Activated T-helper 1 cell treated with Interleukin-2 at 50 U/mL for 16 hours (primary cell): ENCODE results near the gene SEC22A.

Experiments
- DNase-seq: peaks from one replicate; pipeline ENCODE4 v3.0.0-alpha.2; 2020; ENCODE audit warnings: low read depth

SEC22A gene, protein sequence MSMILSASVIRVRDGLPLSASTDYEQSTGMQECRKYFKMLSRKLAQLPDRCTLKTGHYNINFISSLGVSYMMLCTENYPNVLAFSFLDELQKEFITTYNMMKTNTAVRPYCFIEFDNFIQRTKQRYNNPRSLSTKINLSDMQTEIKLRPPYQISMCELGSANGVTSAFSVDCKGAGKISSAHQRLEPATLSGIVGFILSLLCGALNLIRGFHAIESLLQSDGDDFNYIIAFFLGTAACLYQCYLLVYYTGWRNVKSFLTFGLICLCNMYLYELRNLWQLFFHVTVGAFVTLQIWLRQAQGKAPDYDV

DNA sequence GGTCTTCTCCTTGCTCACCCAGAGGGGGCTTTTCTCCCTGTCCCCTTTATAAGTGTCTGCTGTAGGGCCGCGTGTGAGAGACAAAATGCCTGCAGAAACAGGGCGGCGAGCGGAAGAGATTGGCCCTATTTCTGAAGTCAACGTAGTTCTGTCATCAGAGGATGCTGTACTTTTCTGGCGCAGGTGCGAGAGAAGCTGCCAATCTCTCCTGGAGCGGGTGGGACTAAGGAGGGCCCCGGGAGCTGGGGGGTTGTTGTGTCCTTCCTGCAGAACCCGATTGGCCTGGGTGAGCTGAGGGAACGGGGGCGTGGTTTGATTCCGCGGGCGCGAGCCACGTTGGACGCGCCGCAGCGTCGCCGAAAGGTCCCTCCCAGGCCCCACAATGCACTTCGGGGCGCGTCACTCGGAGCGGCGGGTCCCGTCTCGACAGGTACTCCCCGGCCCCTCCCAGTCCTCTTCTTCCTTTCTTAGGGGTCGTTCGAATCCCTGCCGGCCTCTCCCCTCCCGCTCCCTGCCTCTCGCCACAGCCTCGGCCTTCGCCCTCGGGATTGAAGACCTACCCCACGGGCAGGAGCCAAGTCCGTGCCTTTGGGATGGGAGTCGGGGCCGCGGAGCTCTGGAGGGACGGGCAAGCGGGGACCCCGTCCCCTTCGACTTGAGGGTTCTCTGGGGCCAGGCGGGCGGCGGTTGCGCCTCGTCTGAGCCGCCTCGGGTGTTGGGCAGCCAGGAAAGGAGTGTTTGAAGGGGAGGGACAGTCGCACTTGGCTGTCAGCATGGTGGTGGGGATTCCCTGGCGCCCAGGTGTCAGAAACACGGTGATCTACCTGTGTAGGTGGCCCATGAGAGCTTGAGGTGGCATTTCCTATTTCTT lies at the start of gene SEC22A:
Gene SEC22A (plus strand): TSS at position 387 of the 871 bp plus-strand sequence. CDS start 7,275 bp downstream, outside the sequence.
- DNase-seq: peak; percentile 90

DNA sequence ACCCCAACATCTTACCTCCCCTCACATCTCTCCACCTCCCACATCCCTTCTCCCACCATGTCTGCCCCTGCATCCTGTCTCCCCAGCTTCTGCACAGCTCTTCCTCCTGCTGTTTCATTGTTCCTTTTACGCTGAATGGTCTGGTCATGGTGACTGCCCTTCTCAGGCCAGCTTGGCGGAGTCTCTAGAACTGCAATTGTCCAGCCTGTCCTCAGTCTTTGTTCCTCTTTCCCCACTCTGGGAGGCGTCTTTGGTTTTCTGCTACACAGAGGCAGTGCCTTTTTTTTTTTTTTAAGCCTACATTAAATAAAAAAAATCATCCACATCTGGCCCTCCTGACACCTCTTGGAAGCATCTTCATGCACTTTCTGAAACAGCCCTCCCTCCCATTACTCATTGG lies 49.1 kb upstream of the SEC22A start:
- DNase-seq: no peak

DNA sequence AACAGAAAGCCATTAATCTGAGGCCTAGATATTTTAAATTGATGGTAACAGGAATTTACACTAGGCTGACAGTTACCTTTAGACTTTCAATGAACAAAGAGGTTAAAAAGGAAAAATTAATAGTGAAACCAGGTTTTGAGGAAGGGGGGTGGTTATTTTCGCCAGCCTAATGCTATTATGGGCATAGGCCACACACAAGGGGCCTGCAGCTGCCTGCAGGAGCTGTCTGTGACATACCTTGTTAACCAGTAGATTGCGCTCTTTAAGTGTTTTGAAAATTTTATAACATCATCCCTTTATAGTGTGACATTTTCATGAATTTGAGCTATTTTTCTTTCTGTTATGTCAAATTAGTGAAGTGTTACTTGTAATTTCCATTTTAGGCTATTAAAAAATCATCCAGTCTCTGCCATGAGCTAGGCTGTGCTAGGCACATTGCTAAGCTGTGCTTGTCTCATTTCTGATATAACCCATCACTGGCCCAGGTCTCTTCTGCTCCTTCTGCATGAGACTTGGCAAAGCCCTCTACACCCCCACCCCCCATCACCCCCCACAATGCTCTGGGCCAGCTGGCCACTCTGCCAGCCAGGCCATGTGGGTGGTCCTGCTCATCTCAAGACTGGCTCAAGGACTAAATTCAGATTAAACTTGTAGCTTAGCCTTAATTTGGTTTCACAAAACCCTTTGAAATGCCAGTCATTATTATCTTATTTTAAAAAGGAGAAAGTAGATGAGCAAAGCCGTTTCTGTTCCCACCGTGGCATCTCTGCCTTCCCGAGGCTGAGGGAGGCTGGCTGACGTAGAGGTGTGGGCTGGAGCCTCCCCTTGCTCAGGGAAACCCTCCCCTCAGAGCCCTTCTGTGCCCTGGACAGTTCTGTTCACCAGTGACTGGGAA lies 48.4 kb upstream of the SEC22A start:
- no peak for DNase-seq

DNA sequence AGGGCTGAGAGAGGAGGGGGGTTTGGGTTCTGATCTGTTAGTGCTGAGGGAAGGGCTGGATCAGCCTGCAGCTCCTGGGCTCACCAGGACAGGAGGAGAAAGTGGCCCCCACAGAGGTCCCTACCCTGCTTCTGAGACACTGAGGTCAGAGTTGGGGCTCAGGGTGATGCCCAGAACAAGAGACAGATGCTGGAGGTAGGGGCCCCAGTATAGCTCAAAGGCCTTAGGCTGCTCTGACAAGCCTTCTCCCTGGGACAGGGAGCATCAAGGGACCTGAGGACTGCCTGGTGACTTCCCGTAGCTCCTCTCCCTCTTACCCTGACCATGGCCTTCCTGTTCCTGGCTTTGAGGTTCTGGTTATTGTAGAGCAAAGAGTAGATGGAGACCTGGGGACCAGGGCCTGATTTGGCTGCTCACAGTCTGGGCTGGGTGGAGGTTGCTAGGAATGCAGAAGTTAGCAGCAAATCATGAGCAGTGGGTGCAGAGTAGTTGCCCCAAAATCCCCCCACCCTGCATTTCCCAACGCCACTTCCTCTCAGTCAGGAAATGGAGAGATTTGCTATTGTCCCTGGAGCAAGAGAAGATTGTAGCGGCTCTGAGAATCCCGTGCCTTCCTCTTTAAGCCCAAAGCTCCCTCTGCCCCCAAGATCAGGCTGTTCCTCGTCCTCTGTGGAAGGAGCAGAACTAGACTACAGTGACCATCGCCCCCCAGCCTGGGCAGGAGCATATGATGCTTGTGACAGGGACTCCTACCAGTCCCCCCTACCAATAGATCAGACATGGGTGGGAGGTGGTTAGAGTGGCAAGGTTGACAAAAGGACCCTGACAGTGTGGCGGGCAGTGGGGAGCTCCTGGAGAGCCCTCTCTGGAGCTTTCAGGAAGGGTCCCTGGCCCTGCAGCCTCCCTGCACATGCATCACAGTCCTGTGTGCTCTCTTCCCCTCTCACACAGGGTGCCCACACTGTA lies 47.4 kb upstream of the SEC22A start:
- DNase-seq: no peak

DNA sequence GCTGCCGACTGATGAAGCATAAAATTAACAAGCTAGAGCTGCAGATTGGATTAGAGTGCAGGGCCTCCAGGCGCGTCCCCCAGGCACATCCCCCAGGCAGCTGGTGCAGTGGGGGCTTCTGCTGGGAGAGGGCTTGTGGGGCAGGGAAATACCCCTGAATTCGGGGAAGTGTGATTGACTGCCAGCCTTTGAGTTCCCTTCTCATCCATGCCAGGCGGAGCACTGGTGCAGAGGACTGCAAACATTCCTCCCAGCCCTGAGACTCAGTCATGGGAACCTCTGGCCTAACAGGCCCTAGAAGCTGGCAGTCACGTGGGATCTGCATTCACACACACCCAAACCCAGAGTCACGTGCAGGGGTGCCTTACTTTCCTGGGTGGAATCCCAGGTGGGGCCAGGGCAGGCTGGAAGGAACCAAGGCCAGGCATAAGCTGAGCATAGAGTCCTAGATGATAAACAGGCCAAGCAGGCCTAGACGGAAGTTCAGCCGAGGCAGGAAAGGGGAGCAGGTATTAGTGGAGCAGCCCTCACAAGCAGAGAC lies 46.2 kb upstream of the SEC22A start:
- no peak for DNase-seq

DNA sequence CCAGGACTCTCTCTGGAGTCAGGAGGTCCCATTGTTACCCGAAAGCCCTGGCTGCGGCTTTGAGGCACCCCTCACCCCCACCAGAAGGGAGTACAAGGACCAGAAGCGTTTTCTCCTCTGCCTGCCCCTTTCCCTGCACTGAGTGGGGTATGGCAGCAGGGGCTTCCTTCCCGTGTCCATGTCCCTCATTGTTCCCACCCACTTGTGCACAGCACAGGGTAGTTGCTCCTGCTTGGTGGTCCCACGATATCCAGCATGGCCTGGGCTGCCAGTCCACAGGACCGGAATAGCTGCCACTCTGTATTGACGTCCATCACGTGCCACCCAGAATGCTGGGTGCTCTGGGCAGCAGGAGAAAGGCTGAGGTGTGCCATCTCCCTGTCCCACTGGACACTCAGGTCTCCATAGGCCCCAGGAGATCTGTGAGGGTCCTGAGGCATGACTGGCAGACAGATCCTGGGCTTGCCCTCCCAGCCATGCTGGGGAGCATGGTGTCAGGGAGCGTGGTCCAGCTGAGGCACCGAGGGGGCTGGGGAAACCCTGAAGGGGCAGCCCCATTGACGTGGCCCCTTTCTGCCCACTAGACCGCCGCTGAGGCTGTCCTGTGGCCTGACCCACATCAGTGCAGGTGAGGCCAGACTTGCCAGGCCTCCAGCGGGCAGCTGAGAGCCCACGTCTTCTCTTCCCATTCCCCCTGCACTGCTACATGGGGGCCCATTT lies 45.3 kb upstream of the SEC22A start:
- no peak for DNase-seq

DNA sequence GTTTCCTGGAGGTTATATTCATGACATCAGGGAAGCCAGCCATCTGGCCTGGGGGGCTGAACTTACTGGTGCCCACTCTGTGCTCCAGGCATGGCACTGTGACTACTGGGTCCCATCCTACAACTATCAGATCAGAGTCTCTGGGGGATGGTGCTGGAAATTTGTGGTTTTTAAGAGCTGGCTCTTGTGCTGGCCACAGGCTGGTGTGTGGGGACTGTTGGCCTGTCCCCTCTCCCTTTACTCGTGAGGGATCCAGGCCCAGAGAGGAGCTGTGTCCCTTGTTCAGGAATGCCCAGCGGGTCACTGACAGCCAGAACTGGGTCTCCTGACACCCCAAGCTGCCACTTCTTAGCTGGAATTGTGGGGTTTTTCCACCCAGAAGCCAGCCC lies 44.5 kb upstream of the SEC22A start:
- no peak for DNase-seq

DNA sequence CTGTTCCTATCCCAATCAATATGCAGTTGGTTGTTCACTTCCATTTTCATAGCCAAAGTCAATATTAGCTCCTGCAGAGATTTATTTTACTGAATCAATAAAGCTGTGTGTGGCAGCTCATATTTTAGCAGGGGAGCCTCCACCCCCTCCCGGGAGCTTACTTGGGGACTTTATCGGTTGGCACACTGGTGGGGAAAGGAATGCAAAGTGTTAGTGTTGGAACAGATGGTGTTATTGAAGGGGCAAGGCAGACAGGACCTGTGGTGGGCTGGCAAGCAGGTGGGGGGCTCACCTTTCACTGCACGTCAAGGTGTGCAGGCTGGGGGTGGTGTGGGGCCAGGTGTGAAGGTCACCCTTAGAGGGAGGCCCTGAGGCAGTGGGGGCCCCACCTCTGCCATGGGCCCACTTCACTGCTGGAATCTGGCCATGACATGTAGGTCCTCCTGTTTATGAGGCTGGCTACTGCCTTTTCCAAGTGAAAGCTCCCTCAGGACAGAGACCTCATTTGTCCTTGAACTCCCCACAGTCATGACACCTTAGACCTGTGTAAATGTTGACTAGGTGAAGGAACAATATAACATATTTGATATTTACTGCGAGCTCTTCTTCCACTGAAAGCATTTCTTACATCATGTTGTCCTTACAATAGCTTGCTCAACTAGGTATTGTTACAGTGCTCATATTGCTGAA lies 44.0 kb upstream of the SEC22A start:
- no peak for DNase-seq

DNA sequence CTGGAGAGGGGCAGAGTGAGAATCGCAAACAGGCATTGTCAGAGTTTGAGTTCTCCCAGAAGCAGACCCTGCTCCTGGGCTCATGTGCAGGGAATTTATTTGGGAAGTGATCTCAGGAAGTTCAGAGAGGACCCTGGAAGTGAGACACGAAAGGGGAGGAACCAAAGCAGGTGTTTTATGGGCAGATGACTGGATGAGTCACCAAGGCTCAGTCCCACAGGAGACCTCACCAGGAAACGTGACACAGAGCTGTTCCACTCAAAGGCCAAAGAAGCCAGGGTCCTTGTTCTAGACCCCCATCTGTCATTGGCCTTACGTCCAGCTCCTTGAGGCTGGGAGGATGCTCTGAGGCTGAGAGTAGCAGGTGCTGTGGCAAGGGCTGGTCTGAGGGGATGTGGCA lies 43.4 kb upstream of the SEC22A start:
- DNase-seq: no peak

DNA sequence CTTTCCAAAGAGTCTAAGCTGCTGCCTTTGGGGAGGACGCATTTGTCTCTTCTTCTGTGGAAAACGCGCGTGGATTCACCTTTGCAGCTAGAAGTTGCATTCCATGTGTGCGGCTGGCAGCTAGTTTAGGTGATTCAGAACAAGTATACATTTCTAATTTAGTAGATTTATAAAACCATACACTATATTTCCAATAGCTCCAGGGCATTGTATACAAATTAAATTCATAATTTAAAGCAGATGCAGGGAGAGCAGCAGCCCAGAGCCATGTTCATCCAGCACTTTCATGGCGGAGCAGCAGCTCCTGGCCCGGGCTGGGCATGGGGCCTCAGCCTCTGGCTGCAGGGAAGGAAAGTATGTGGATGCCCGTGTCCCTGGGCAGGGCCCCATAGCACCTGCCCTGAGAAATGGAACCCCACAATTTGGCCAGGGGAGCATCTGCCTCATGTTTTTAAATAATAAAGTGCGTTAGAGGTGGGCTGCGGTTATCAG lies 42.8 kb upstream of the SEC22A start:
- no peak for DNase-seq

DNA sequence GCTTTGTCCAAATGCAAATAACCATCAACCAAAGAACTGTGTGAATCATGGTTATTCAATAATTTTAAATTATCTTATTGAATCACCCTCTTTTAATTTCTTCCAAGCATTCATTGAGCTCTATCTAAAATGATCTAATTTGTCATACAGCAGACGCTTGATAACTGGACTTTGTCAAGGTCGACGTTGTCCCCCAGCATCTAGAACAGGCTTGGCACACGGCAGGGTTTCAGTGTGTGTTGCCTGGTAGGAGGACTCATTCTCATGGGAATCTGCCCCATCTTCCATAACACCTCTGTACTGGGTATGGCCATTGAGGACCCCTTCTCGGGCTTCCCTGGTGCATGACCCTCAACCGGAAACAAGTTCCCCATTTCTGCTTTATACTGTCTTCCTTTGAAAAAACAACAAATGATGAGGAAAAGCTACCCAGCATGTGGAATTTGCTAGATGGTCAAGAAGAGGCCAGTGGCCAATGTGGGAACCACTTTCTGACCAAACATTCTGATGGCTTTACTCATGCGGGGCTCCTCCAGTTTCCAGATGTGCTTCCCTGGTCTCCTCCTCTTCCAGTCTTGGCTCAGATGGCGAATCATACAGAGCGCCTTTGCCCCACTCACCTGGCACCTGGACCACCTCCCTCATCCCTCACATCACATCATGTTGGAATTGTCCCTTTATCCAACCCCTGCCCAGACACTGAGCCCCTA lies 41.7 kb upstream of the SEC22A start:
- no peak for DNase-seq

DNA sequence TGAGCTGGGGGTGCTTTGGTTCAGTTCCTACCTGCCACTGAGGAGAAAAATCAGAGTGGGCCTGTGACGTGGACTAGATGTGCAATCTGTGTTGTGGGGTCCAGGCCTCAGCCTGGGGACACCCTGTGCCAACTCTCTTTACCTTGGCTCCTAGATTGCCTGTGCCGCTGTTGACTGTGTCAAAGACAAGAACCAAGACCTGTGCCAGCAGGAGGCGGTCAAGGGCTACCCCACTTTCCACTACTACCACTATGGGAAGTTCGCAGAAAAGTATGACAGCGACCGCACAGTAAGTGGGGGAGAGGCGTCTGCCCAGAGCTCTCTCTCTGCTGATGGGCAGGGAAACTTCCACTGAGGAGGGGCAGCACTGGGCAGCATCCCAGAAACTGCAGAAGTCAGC lies 40.6 kb upstream of the SEC22A start:
- no peak for DNase-seq

DNA sequence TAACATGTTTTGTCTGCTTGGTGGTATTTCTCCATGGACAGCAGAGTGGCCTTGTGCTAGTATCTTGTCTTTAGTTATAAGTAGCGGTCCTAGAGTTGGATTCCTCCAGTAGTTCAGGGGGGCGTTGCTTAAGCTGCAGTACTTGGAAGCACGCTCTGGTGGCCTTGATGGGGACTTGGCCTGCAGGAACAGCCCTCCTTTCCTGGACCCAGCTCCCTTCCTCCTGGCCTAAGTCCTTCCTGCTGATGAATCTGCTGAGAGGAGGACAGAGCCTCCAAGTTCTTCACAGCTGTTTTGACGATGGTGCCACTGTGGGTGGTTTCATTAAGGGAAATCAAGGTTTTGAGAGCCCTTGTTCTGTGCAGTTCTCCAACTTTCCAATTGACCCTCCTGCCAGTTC lies 38.6 kb upstream of the SEC22A start:
- DNase-seq: no peak

DNA sequence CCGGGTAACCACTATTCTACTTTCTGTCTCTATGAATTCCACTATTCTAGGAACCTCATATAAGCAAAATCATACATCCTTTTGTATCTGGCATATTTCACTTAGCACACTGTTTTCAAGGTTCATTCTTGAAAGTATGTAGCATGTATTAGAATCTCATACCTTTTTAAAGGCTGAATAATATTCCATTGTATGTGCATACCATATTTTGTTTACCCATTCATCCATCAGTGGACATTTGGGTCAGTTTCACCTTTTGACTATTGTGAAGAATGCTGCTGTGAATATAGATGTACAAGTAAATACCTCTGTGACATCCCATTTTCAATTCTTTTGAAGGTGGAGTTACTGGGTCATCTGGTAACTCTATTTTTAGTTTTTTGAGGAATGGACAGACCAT lies 36.6 kb upstream of the SEC22A start:
- no peak for DNase-seq

DNA sequence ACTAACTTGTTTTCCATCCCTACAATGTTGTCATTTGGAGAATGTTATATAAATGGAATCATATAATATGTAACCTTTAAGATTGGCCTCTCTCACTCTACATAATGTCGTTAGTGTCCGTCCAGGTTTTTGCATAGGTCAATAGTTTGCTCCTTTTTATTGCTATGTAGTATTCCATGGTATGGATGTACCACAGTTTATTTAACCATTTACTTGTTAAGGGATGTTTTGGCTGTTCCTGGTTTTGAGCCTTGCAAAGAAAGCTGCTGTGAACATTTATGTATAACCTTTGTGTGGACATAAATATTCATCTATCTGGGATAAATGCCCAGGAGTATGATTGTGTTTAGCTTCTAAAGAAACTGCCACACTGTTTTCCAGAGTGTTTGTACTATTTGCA lies 34.1 kb upstream of the SEC22A start:
- no peak for DNase-seq

DNA sequence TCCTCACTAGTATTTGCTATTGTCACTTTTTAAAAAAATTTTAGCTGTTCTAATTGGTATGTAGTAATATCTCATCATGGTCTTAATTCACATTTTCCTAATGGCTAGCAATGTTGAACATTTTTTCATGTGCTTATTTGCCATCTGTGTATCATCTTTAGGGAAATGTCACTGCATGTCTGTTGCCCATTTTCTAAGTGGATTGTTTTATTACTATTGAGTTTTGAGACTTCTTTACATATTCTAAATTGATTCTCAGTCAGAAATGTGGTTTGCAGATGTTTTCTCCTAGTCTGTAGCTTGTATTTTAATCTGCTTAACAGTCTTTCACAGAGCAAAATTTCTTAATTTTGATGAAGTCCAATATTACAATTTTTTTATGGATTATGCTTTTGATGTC lies 33.6 kb upstream of the SEC22A start:
- DNase-seq: no peak

DNA sequence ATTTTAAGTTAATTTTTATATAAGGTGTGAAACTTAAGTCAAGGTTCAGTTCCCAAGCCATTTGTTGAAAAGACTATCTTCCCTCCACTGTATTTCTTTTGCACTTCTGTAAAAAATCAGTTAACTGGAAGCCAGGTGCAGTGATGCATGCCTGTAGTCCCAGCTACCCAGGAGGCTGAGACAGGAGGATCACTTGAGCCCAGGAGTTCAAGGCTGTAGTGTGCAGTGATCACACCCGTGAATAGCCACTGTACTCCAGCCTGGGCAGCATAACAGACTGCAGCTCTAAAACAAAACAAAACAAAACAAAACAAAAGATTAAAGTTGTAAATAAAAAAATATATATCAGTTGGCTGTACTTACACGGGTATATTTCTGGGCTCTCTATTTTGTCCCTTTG lies 33.1 kb upstream of the SEC22A start:
- DNase-seq: no peak

DNA sequence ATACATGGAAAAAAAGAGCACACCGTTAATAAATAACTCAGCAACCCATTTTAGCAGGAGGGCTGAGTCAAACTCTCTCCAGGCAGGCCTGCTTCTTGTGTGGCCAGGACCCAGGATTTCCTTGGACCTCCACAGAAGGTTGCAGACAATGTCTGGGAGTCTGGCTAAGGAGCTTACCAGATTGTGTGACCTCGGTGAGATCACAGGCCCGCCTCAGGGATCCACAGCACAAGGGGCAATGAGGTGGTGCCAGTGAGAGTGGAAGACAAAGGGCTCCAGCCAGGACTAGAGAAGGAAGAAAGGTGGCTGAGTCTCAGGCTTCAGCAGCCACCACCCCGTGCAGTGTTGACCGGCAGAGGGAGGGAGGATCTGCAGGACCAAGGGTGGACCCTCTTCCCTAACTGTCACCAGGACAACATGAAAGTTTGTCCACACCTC lies 32.2 kb upstream of the SEC22A start:
- DNase-seq: no peak

DNA sequence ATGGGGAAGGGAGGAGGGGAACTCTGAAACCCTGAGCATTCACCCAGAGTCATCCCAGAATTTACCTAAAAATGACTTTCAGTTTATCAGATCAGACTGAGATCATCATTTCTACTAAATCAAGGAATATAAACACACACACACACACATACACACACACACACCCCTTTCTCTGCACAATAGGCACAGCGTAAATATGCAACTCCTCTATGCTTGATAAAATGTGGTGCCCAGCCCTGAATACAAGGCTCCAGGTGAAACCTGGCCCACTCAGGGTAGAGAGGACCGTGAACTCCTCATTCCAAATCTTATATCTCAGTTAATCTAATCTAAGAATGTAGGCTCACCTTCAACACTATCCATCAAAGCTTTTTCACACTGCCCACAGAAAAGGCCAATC lies 31.8 kb upstream of the SEC22A start:
- no peak for DNase-seq
